ENCODE measurements around the gene PTGR3.

- TF ChIP-seq CTCF (IDR thresholded peaks at IDR 0.05) (no peak), POLR2A (IDR thresholded peaks at IDR 0.05) (no peak)
These were observed 48.7 kb upstream of the PTGR3 start for GRCh38 chr18:75257605-75258004.
